ENCODE measurements around the gene ADAM12.

Gene ADAM12

GRCh38 chr10:126191192-126191591 lies 197.1 kb downstream of the ADAM12 start (continued):
- TF ChIP-seq BCL6B (tag by site-specific recombination; IDR thresholded peaks at IDR 0.05) (no peak), PATZ1 (tag by site-specific recombination; IDR thresholded peaks at IDR 0.05) (peak; percentile 34; the same call in 1 of the 2 replicates), ZNF549 (tag by site-specific recombination; IDR thresholded peaks at IDR 0.05) (no peak), CTCF (tag by site-specific recombination; IDR thresholded peaks at IDR 0.05) (no peak), ZNF623 (tag by site-specific recombination; IDR thresholded peaks at IDR 0.05) (no peak), ZBTB26 (tag by site-specific recombination; optimal IDR thresholded peaks at IDR 0.05) (no peak), ZNF121 (tag by site-specific recombination; IDR thresholded peaks at IDR 0.05) (no peak), ZNF488 (tag by site-specific recombination; IDR thresholded peaks at IDR 0.05) (no peak), ZNF792 (tag by site-specific recombination; IDR thresholded peaks at IDR 0.05) (no peak), ZNF561 (tag by site-specific recombination; IDR thresholded peaks at IDR 0.05; ENCODE audit: borderline replicate concordance) (peak; percentile 43; the same call in 1 of the 2 replicates), ZNF692 (tag by site-specific recombination; IDR thresholded peaks at IDR 0.05) (no peak), PRDM1 (tag by site-specific recombination; IDR thresholded peaks at IDR 0.05) (no peak), ZNF37A (tag by site-specific recombination; IDR thresholded peaks at IDR 0.05) (no peak), ZNF701 (tag by site-specific recombination; IDR thresholded peaks at IDR 0.05) (no peak), ZNF837 (tag by site-specific recombination; IDR thresholded peaks at IDR 0.05) (no peak), TRIM28 (IDR thresholded peaks at IDR 0.05; ENCODE audit: borderline replicate concordance, low read length) (peak; percentile 49; the same call in 1 of the 2 replicates), HOXC10 (CRISPR knock-in tag; IDR thresholded peaks at IDR 0.05) (no peak), ZNF280D (tag by site-specific recombination; IDR thresholded peaks at IDR 0.05) (no peak), ZNF629 (tag by site-specific recombination; IDR thresholded peaks at IDR 0.05) (peak; percentile 91), HOXA7 (CRISPR knock-in tag; IDR thresholded peaks at IDR 0.05; ENCODE audit: borderline replicate concordance) (no peak), ZFP41 (tag by site-specific recombination; IDR thresholded peaks at IDR 0.05; ENCODE audit: borderline replicate concordance) (no peak), KLF17 (tag by site-specific recombination; IDR thresholded peaks at IDR 0.05) (peak; percentile 89), AEBP2 (tag by site-specific recombination; IDR thresholded peaks at IDR 0.05; ENCODE audit: borderline replicate concordance) (0 out of 2 replicates have a peak, but pooled peaks have one; percentile 2), BCL11B (tag by site-specific recombination; IDR thresholded peaks at IDR 0.05; ENCODE audit: low read depth) (peak; percentile 51)
